GM18517 (cell line): ENCODE measurements around the gene ARHGAP10.
"Not testable (repeated sequence)": the region's sequence is repeated elsewhere in the genome, so short reads cannot be mapped to it uniquely, and the experiment has no call there.

Experiments
- ATAC-seq: cut with Tn5 transposase; IDR thresholded peaks from one replicate; pipeline ENCODE4 v1.9.1; 2021; ENCODE audit warnings: mild to moderate bottlenecking, moderate library complexity; ENCODE audit not compliant: unreplicated experiment

Gene ARHGAP10

DNA sequence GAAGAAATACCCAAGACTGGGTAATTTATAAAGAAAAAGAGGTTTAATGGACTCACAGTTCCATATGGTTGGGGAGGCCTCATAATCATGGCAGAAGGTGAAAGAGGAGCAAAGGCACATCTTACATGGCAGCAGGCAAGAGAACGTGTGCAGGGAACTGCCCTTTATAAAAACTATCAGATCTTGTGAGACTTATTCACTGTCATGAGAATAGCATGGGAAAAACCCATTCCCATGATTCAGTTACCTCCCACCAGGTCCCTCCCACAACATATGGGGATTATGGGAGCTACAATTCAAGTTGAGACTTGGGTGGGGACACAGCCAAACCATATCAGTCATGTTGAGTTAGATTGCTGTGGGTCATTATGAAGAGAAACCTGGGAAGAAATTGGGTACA lies 153.3 kb downstream of the ARHGAP10 start:
- ATAC-seq: not testable (repeated sequence)

DNA sequence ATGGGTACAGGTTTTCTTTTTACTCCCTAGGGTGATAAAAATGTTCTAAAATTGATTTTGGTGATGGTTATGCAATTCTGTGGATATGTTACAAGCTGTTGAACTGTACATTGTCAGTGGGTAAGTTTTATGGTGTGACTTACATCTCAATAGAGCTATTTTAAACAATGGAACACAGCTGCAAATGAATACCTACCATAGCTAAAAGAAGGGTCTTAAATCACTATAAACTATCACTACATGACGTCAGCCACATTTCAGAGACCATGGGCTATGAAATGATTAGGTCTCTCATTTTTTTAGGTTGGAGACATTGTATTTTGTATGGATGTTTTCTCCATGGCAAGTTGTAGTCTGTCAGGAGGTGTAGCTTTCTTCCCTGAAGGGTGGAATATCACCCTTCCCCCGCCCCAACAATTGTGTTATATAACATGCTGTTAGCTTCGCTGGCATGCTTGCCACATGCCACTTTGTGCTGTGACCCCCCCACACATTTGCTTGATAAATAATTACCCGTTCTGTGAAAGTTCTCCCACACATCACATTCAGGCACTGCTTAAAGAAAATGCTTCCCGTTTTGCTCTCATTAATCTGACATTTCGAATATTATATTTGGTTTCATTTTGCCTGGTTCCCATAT lies 159.7 kb downstream of the ARHGAP10 start:
- ATAC-seq: no peak

DNA sequence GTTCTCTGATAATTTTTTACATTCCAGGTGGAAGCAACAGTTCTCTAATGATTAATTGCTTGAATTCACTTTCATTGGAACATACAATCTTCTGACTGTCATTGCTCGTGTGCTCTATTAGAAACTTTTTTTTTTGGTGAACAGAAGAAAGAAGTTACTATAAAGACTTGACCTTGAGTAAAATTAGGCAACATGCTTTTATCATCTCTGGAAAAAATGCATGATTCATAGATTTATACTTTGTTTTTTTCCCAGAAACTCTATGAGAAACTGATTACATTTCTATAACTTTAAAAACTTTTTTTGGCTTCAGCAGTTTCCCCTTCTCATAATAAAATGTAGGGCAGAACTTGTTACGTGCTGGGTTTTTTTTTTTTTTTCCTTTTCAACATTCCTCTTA lies 167.6 kb downstream of the ARHGAP10 start:
- no peak for ATAC-seq

DNA sequence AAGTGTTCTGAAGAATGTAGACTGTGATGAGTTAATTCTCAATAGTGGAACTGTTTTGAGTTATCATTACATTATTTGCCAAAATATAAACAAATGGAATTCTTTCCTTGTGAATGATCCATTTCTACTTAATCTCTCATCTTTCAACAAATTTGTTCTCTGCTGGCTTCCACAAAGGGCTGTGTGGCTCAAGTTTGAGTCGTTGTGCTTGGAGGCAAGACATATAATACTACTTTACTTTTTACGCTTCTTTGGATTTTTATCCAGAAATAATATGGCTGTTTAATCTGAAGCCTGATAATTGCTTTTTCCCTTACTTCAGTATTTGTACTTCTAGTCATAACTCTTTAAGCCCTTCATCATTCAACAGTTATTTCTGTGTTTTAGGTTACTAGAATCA lies 169.5 kb downstream of the ARHGAP10 start:
- ATAC-seq: no peak

GRCh38 chr4:147901916-147902315 lies 170.0 kb downstream of the ARHGAP10 start:
- ATAC-seq: no peak

- no peak for ATAC-seq
Measured at GRCh38 chr4:147909225-147909624, 177.3 kb downstream of the ARHGAP10 start.

DNA sequence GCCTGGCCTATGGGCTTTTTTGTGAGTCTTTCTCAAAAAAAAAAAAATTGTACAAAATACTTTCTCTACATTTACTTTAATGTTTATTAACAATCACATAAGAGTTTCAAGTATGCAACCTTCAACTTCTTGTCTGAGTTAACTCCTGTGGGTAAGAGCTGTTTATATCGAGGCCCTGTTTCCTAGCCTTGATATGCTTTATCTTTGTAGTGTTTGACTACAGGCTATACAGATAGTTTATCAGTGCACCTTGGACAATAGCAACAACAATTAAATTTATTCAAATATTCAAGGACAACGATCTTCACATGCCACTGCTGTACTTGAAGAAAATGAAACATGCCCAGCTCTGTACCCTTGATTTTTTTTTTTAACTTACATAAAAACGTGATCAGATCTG lies 178.4 kb downstream of the ARHGAP10 start:
- no peak for ATAC-seq

DNA sequence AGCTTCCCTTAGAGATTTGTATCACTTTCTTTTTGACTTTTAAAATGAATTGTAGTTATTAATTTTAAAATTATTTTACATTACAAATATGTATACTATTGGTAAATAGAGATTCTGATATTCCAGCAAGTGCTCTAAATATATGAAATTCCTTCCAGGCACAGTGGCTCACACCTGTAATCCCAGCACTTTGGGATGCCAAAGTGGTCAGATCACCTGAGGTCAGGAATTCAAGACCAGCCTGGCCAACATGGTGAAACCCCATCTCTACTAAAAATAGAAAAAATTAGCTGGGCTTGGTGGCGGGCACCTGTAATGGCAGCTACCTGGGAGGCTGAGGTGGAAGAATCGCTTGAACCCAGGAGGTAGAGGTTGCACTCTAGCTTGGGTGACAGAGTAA lies 180.2 kb downstream of the ARHGAP10 start:
- not testable (repeated sequence) for ATAC-seq

- ATAC-seq: no peak
Measured at GRCh38 chr4:147913137-147913536, 181.2 kb downstream of the ARHGAP10 start.

DNA sequence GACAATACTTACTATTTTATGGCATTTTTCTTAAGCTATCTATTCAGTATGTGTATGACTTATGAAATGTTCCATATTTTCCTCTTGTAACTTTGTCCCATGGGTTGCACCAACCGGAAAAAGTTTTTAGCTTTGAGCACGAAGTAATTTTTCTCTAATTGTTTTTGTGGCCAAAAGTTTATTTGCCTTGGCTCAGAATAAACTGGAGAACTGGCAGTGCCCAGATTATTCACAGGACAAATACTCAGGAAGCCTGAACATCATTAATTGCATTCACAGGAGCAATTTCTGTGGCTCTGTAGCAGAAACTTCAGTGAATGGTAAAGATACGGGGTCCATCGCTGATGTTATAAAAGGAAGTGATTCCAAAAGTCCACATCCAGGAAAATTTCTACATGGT lies 184.5 kb downstream of the ARHGAP10 start:
- ATAC-seq: no peak

DNA sequence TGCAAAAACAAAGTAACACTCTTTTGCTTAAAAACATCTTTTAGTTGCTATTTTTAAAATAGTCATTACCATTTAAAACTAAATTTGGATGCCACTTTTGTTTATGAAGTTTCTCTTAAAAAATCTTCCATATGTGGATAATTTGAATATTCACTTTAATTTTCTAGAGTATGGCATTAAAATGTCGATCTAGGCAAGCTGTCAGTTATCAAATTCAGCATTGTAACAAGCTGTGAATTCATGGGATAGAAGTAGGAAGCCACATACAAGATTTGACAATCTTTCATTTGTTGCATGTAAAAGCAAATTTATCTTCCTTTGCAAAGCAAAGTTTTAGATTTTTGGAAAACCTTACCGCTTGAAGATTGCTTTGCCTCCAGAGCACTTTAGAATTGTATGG lies 191.5 kb downstream of the ARHGAP10 start:
- ATAC-seq: no peak

DNA sequence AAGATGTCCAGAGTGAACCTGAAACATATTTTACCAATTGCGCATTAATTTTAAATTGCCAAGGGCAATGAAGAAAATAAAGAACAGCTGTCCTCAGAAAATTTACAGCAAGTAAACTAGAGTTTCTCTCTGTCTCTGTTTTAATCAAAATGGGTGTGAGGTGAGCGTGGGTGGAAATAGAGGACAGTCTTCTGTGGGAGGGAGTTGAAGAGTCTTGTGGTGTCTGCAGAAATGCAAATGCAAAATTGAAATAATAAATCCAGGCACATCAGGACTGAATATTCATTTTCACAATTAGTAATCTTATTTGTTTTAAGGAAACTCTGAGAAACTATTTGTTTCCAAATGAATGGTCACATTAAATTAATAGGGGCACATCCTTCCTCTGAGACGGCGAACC lies 192.0 kb downstream of the ARHGAP10 start:
- ATAC-seq: peak; percentile 55

DNA sequence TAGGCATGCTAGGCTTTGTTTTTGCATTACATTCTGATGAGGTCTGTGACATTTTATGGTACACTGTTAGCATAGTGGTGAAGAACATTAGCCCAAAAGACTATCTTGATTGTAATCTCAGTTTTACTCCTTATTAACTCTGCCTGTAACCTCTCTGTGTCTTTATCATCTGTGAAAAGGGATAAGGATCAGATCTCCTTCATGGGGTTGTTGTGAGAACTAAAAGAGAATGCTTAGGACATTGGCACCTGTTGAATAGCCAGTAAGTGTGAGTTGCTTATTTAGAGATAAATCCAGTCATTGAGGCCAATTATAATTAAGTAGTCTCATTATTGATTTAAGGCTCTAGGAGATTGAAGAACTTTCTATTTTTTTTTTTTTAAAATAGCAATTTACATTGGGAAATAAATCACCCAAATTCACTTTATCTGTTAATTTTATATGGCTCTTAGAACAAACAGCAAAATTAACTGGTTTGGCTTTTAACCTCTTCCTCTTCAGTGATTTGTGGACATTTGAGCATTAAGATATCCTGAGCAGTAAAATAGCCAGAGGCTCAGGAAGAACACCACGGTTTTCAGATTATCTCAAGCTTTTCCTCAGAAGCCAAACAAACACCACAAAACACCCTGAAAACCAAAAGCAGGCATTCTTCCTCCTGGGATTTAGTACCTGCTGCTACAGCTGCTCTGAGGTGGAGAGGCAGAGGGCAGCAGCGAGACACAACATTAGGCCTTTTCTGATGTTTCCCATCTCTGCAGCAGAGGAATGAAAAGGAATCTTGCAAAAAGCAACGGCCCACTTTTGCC lies 192.9 kb downstream of the ARHGAP10 start:
- ATAC-seq: no peak

DNA sequence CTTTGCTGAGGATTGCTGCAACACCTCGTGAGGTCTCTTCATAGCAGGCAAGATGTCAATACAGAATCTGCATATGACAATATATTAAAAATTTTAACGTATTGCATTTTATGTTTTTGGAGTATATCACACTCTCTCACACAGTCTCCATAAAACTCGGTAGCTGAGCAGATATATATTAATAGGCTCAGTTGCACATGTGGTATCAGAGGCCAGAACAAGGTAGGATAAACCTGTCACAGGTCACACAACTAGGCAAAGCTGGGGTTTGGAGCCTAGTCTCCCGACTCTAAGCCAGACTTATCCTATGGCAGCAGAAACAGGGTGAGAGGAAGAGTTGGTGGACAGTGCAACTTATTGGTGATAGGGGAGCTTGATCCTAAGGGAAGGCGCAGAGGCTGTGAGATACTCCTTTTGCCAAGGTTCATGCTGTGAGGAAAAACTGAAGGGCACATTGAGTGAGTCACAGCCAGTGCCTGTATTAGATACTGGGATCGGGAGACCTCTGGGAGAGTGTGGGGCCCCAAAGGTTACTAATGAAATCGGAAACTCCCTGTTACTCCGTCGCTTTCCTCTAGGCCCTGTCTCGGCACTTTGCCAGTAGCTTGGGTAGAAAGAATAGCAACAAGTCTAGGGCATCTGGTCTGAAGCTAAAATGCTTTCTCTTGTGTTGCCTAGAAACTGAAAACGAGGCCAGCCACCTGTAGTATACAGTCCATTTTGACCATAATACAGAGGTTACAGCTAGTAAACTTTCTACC lies 195.7 kb downstream of the ARHGAP10 start:
- no peak for ATAC-seq

- no peak for ATAC-seq
Measured at GRCh38 chr4:147928400-147928799, 196.5 kb downstream of the ARHGAP10 start.

GRCh38 chr4:147929746-147930145 lies 197.9 kb downstream of the ARHGAP10 start:
- no peak for ATAC-seq

DNA sequence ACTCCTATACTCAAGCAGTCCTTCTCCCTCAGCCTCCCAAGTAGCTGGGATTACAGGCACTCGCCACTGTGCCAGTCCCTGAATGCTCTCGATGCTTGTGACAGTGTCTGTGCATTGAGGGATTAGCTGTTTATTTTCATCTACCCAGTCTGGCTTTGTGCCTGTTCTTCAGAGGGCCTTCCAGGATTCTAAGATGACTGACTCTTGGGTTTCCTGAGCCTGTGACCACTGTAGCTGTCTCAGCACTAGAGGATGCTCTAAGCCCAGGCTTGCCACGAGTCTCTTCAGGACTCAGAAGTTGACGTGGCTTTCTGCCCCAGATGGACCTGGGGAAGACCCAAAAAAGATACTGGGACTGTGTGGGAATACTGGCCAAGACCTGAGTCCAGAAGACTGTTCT lies 201.4 kb downstream of the ARHGAP10 start:
- no peak for ATAC-seq

DNA sequence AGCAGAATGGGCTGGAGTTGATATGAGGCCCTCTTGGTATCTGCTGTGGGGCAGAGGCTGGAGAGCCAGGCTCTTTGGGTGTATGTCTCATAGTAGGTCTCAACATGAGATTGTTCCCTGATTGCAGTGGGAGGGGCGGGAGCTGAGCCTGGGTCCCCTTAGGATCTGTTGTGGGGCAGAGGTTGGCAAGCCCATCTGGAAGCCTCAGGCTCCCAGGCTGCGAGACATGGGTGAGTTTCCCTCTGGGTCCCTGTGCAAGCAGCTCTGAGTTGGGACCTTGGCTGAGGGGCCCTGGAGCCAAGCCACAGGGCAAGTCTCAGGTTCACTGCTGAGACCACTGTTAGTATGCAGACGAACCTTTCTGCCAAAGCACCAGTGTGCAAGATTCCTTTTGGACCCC lies 201.9 kb downstream of the ARHGAP10 start:
- ATAC-seq: no peak

DNA sequence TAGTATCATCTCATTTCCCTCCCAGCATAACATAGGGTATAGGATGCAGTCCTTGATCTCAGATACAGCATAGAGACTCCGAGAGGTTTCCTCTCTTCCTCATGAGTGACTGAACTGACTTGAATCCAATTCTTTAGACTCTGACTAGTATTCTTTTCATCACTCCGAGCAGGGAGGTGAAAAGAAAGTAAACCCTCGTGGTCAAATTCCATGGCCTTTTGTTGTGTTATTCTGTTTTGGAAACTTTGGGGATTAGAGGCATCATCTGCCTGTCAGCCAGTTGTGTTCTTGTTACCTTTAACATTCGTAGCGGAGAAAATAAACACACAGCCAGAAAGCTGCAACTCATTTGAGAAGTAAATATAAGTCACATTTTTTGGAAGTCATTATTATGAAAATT lies 206.6 kb downstream of the ARHGAP10 start:
- no peak for ATAC-seq

- ATAC-seq: no peak
Measured at GRCh38 chr4:147940171-147940570, 208.3 kb downstream of the ARHGAP10 start.

- ATAC-seq: no peak
Measured at GRCh38 chr4:147941373-147941772, 209.5 kb downstream of the ARHGAP10 start.

DNA sequence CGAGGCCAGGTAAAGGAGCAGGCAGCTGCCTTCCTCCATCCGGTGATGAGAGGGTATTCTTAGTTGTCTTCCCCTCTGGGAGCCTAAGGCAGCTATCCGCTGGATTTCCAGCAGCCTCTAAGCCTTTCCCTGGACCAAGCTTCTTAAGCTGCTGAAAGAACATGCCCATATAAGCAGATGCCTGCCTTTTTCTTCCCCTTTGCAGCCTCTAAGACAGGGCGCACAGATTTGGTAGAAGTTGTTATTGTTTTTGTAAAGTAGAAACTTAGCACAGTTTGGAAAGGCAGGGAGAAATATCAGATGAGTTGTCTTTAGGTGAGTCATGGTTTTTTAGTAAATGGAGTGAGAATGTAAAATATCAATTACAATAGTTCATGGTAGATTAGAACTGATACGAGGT lies 210.8 kb downstream of the ARHGAP10 start:
- ATAC-seq: peak; percentile 41
